Fibroblast of mammary gland (primary cell): ENCODE results near the gene JARID2.

Experiments
- DNase-seq: peaks from one replicate; pipeline ENCODE4 v3.0.0-alpha.2; 2010; ENCODE audit warnings: low read depth
- H3K4me3 ChIP-seq: 2 replicates; pipeline ENCODE4 v1.5.1; 2011; ENCODE audit warnings: low read depth, mild to moderate bottlenecking, low read length, moderate library complexity; ENCODE audit not compliant: control insufficient read depth
- TF ChIP-seq, protein P1 (sequence below): conservative IDR thresholded peaks from 2 replicates; pipeline ENCODE4 v1.5.1; 2011; ENCODE audit warnings: low read depth, low read length, inconsistent platforms; ENCODE audit not compliant: control insufficient read depth, insufficient read depth

The JARID2 gene

GRCh38 chr6:15462717-15463525 lies 217.1 kb downstream of the JARID2 start:
- no peak overlapping the region for H3K4me3 ChIP-seq
- TF ChIP-seq, protein P1, sequence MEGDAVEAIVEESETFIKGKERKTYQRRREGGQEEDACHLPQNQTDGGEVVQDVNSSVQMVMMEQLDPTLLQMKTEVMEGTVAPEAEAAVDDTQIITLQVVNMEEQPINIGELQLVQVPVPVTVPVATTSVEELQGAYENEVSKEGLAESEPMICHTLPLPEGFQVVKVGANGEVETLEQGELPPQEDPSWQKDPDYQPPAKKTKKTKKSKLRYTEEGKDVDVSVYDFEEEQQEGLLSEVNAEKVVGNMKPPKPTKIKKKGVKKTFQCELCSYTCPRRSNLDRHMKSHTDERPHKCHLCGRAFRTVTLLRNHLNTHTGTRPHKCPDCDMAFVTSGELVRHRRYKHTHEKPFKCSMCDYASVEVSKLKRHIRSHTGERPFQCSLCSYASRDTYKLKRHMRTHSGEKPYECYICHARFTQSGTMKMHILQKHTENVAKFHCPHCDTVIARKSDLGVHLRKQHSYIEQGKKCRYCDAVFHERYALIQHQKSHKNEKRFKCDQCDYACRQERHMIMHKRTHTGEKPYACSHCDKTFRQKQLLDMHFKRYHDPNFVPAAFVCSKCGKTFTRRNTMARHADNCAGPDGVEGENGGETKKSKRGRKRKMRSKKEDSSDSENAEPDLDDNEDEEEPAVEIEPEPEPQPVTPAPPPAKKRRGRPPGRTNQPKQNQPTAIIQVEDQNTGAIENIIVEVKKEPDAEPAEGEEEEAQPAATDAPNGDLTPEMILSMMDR: no peak
- peak; percentile 68 for DNase-seq

GRCh38 chr6:15464211-15464725 lies 218.4 kb downstream of the JARID2 start:
- TF ChIP-seq, protein P1: peak; percentile 64
- DNase-seq: no peak
- no peak overlapping the region for H3K4me3 ChIP-seq

GRCh38 chr6:15465212-15465611 lies 219.3 kb downstream of the JARID2 start:
- DNase-seq: no peak

DNA sequence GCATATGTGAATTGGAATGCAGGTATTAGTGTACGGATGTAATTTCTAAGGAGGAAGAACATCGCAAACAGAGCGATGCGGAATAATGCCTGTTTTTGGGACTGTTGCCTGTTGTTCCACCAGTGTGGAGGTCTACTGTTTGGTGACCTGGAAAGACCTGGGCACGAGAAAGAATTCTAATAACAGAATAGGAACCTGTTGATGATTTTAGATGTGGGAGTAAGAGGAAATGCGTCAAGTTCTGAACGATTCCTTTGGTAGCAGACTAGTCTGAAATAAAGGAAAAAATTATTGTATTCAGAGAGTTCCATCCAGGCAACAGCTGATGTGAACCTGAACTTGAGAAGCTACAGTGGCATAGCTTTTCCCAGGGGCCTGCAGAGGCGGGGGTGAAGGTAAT lies 224.9 kb downstream of the JARID2 start:
- no peak overlapping the region for H3K4me3 ChIP-seq
- TF ChIP-seq, protein P1: no peak
- no peak for DNase-seq

More at GRCh38 chr6:15465212-15465611, 219.3 kb downstream of the JARID2 start:
- TF ChIP-seq, protein P1: no peak
- no peak overlapping the region for H3K4me3 ChIP-seq

- no peak overlapping the region for H3K4me3 ChIP-seq
- TF ChIP-seq, protein P1: no peak
- no peak for DNase-seq
Measured at GRCh38 chr6:15472621-15473020, 226.8 kb downstream of the JARID2 start.

GRCh38 chr6:15473174-15473573 lies 227.3 kb downstream of the JARID2 start:
- DNase-seq: no peak
- TF ChIP-seq, protein P1: no peak
- H3K4me3 ChIP-seq: no peak overlapping the region
